Renal cortical epithelial cell (primary cell): ENCODE measurements around the gene FOXC2. TPM values are rescaled to one million over a fixed set of nuclear protein-coding genes. Genes with fewer than 3 reads are reported as not detected.

Experiments
- DNase-seq: peaks from one replicate; pipeline ENCODE4 v3.0.0-alpha.2; 2011; ENCODE audit warnings: low read depth
- total RNA-seq: library from RNA; depleted of rRNA; stranded (reverse); fragments of >200 nt; gene quantifications from 2 replicates; pipeline ENCODE4 v1.2.3, GENCODE V29; 2014

Gene FOXC2
- total RNA-seq = 0.17 and 0.35 TPM in 2 replicates

- peak; percentile 66 for DNase-seq
Measured at GRCh38 chr16:86566601-86566965, at the start of gene FOXC2. FOXC2 (plus strand) TSS chr16:86566829; CDS start chr16:86567336, 507 bp downstream.

- no peak for DNase-seq
Measured at GRCh38 chr16:86517033-86517432, 49.6 kb upstream of the FOXC2 start.

- DNase-seq = peak; percentile 8
Measured at GRCh38 chr16:86517652-86518258, 48.9 kb upstream of the FOXC2 start.

GRCh38 chr16:86519007-86519648 lies 47.5 kb upstream of the FOXC2 start:
- no peak for DNase-seq

GRCh38 chr16:86519649-86520316 lies 46.8 kb upstream of the FOXC2 start:
- peak; percentile 25 for DNase-seq

GRCh38 chr16:86520317-86521210 lies 46.1 kb upstream of the FOXC2 start:
- DNase-seq = no peak

GRCh38 chr16:86521236-86522197 lies 45.1 kb upstream of the FOXC2 start:
- no peak for DNase-seq

GRCh38 chr16:86522634-86523033 lies 44.0 kb upstream of the FOXC2 start:
- no peak for DNase-seq

- no peak for DNase-seq
Measured at GRCh38 chr16:86523166-86523740, 43.4 kb upstream of the FOXC2 start.

GRCh38 chr16:86524029-86524428 lies 42.6 kb upstream of the FOXC2 start:
- DNase-seq = no peak

- no peak for DNase-seq
Measured at GRCh38 chr16:86525696-86526095, 40.9 kb upstream of the FOXC2 start.

- no peak for DNase-seq
Measured at GRCh38 chr16:86527366-86527765, 39.3 kb upstream of the FOXC2 start.

GRCh38 chr16:86528061-86528929 lies 38.3 kb upstream of the FOXC2 start:
- DNase-seq = no peak

GRCh38 chr16:86529160-86529559 lies 37.5 kb upstream of the FOXC2 start:
- DNase-seq = no peak

GRCh38 chr16:86530251-86531190 lies 36.1 kb upstream of the FOXC2 start:
- no peak for DNase-seq

- no peak for DNase-seq
Measured at GRCh38 chr16:86531191-86531545, 35.5 kb upstream of the FOXC2 start.

GRCh38 chr16:86531641-86532525 lies 34.7 kb upstream of the FOXC2 start:
- no peak for DNase-seq

GRCh38 chr16:86532526-86532815 lies 34.2 kb upstream of the FOXC2 start:
- DNase-seq = no peak
